ENCODE measurements around the gene CABLES1. TPM values are rescaled to one million over a fixed set of nuclear protein-coding genes. Genes with fewer than 3 reads are reported as not detected.

Gene CABLES1
- polyA plus RNA-seq, 3 donors: 0.09 to 0.15 TPM; not detected in 1

- Histone ChIP-seq H3K36me3 (replicated peaks in 1 of 2; ENCODE audit: control insufficient read depth in 1 of 2, insufficient read depth in 2 of 2, low read length in 2 of 2) (no peaks in the 10 kb centered on the region), H3K4me3 (replicated peaks in 1 of 3; ENCODE audit: low read depth in 2 of 3, low read length in 3 of 3) (no peak overlapping the region), H3K27ac (ENCODE audit: low read depth in 1 of 2, low read length in 2 of 2) (no peak overlapping the region), H3K79me2 (ENCODE audit: insufficient read depth, low read length) (no peaks in the 10 kb centered on the region), H4K20me1 (ENCODE audit: insufficient read depth, low read length) (no peaks in the 10 kb centered on the region), H2AFZ (ENCODE audit: insufficient read depth, low read depth, low read length, poor library complexity, severe bottlenecking) (no peak overlapping the region), H3K4me2 (replicated peaks; ENCODE audit: extremely low read depth, low read length, poor library complexity, severe bottlenecking) (no peak overlapping the region), H3K4me1 (ENCODE audit: control insufficient read depth in 1 of 2, insufficient read depth in 2 of 2, low read length in 2 of 2) (no peaks in the 10 kb centered on the region), H3K9me3 (replicated peaks in 1 of 2; ENCODE audit: control insufficient read depth in 1 of 2, insufficient read depth in 1 of 2, low read length in 2 of 2) (no peaks in the 10 kb centered on the region), H3K27me3 (ENCODE audit: control insufficient read depth in 2 of 2, insufficient read depth in 2 of 2, low read length in 2 of 2) (no peaks in the 10 kb centered on the region), H3K9ac (ENCODE audit: insufficient read depth, low read length, poor library complexity, severe bottlenecking) (no peak overlapping the region)
- WGBS (ENCODE audit: insufficient coverage): 100% methylated on average over 2 of the region's 5 CpGs
- no peaks in the 10 kb centered on the region for H3K36me3 Mint-ChIP-seq
- peaks cover 0 to 5% (median 0%) of the 10 kb centered on the region in 7 donors for H3K9me3 Mint-ChIP-seq
- H3K27ac Mint-ChIP-seq: peak overlapping the region in 1 of 7 donors; percentile 66
- H3K4me3 Mint-ChIP-seq: no peak overlapping the region
- no peak for DNase-seq
- peaks cover 3 to 9% (median 5%) of the 10 kb centered on the region in 3 donors for H3K27me3 Mint-ChIP-seq (ENCODE audit: low read depth in 3 of 3)
- no peak for TF ChIP-seq CTCF (IDR thresholded peaks at IDR 0.05)
- peaks cover 2% of the 10 kb centered on the region for H3K4me1 Mint-ChIP-seq
- intact Hi-C loops (cut with micrococcal nuclease): loop anchor here in 1 of 2 donors (10.0 kb wide), 1 partner anchor 55 kb away; no protein-coding TSS in a partner anchor
These were observed 35.7 kb upstream of the CABLES1 start for GRCh38 chr18:23099621-23100020.

DNA sequence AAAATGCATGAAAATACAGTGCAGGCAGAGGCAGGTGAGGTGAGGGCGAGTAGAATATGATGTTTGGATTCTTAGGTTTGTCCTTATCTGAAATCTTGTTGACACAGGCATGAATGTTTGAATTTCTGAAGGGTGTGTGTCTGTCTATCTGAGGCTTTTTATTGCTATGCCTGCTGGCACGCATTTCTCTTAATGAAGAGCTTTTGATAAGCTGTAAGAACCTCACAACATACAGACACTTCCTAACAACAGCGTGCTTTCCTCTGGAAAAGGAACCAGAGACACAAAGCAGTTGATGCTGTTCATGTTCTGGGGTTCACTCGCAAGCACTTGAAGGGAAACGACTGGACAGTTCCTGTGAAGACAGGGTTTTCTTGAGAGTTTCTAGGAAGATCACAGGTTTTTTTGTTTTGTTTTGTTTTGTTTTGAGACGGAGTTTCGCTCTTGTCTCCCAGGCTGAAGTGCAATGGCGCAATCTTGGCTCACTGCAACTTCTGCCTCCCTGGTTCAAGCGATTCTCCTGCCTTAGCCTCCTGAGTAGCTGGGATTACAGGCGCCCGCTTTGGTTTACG lies 33.3 kb upstream of the CABLES1 start:
- H3K4me2 ChIP-seq (replicated peaks; ENCODE audit: extremely low read depth, low read length, poor library complexity, severe bottlenecking): no peak overlapping the region
- H3K9me3 Mint-ChIP-seq: peaks cover 0 to 6% (median 2%) of the 10 kb centered on the region in 7 donors
- TF ChIP-seq CTCF (IDR thresholded peaks at IDR 0.05): no peak
- peaks cover 1 to 11% (median 4%) of the 10 kb centered on the region in 3 donors for H3K27me3 Mint-ChIP-seq (ENCODE audit: low read depth in 3 of 3)
- H3K27ac ChIP-seq (ENCODE audit: low read depth in 1 of 2, low read length in 2 of 2): no peak overlapping the region
- no peaks in the 10 kb centered on the region for H3K36me3 Mint-ChIP-seq
- no peak overlapping the region for H3K4me3 ChIP-seq (replicated peaks in 1 of 3; ENCODE audit: low read depth in 2 of 3, low read length in 3 of 3)
- H2AFZ ChIP-seq (ENCODE audit: insufficient read depth, low read depth, low read length, poor library complexity, severe bottlenecking): no peak overlapping the region
- H3K9ac ChIP-seq (ENCODE audit: insufficient read depth, low read length, poor library complexity, severe bottlenecking): no peak overlapping the region
- no peak for DNase-seq
- no peaks in the 10 kb centered on the region for H3K36me3 ChIP-seq (replicated peaks in 1 of 2; ENCODE audit: control insufficient read depth in 1 of 2, insufficient read depth in 2 of 2, low read length in 2 of 2)
- no peaks in the 10 kb centered on the region for H3K9me3 ChIP-seq (replicated peaks in 1 of 2; ENCODE audit: control insufficient read depth in 1 of 2, insufficient read depth in 1 of 2, low read length in 2 of 2)
- no peaks in the 10 kb centered on the region for H4K20me1 ChIP-seq (ENCODE audit: insufficient read depth, low read length)
- no peaks in the 10 kb centered on the region for H3K79me2 ChIP-seq (ENCODE audit: insufficient read depth, low read length)
- peaks cover 11% of the 10 kb centered on the region for H3K4me1 Mint-ChIP-seq
- WGBS (ENCODE audit: insufficient coverage): 82% methylated on average over 7 of the region's 12 CpGs
- H3K27ac Mint-ChIP-seq: peak overlapping the region in 1 of 7 donors; percentile 74
- intact Hi-C loops (cut with micrococcal nuclease): loop anchor here in 1 of 2 donors (10.0 kb wide), 1 partner anchor 57 kb away; no protein-coding TSS in a partner anchor
- H3K4me3 Mint-ChIP-seq: peak overlapping the region in 1 of 2 donors; percentile 46
- no peaks in the 10 kb centered on the region for H3K27me3 ChIP-seq (ENCODE audit: control insufficient read depth in 2 of 2, insufficient read depth in 2 of 2, low read length in 2 of 2)
- no peaks in the 10 kb centered on the region for H3K4me1 ChIP-seq (ENCODE audit: control insufficient read depth in 1 of 2, insufficient read depth in 2 of 2, low read length in 2 of 2)
